IPS-NIHi7 (cell line): ENCODE measurements around the gene EHD1.
A peak's percentile ranks its signal among the peaks of the same experiment; 100 is the strongest.
"Not testable (repeated sequence)": the region's sequence is repeated elsewhere in the genome, so short reads cannot be mapped to it uniquely, and the experiment has no call there.

Source experiments
- DNase-seq: peaks from one replicate; pipeline ENCODE4 v3.0.0; 2012; ENCODE audit warnings: mixed read lengths; ENCODE audit errors: extremely low spot score

Gene EHD1

DNA sequence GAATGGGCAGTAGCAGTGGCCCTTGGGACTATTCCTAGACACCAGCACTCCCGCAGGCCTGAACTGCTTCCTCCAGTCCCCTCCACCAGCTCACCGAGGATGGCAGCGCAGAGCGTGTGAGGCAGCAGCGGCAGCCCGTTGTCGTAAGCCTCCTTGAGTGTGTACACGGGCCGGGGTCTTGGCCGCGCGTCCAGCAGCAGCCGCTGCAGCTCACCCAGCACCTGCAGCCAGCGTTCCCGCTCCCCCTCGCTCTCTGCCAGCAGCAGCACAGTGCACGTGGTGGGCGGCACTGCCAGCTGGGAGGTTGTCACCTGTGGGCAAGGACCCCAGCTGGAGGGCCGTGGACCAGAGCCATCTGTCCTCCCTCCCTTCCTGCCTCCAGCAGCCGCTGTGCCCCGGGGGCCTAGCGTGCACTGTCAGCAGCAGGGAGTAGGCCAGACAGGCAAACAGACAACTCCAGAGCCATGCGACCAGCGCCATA, 47.0 kb downstream of the EHD1 start:
- no peak for DNase-seq

DNA sequence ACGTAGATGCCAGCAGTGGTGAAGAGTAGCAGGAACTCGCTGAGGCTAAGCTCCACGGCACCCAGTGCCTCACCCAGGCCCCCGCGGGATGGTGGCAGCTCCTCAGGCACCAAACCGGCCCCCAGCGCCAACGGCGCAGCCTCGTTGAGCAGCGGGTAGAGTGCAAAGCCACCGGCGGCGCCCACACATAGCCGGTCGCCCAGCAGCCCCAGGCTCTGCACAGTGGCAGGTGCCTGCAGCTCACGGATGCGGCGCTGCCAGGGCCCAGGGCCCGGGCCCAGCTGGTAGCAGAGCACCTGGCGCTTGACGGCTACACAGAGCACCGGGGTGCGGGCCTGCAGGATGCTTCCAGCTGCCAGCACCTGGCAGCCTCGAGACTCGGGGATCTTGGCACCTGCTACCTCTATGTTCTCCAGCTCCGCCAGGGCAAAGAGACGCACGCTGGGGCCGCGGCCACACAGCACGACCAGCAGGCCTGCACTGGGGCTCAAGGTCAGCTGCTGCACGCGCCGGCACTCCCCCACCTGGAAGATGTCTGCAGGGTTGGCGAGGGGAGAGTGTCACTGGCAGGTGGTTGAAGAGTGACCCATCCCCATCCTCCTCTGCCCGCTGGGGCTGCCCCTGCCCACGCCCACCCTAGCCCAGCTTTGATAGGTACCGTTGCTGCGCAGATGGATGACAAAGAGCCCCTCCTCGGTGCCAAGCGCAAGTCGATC, 48.7 kb downstream of the EHD1 start:
- DNase-seq, result no peak

DNA sequence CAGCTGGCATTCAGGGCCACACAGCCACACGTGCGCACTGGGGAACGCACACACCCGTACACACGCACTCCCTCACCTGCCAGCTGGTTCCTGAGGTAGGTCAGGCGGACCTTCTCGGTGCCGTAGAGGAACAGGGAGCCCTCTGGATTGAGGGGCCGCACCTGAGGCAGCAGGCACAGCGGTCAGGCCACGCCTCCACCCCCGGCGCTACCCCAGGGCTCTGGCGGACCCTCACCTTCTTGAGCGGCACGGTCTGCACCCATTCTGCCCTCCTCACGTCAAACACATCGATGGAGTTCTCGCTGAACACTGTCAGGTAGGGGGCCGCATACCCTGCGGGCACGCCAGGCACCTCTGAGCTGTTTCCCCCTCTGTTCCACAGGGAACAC, 51.0 kb downstream of the EHD1 start:
- DNase-seq, result no peak

DNA sequence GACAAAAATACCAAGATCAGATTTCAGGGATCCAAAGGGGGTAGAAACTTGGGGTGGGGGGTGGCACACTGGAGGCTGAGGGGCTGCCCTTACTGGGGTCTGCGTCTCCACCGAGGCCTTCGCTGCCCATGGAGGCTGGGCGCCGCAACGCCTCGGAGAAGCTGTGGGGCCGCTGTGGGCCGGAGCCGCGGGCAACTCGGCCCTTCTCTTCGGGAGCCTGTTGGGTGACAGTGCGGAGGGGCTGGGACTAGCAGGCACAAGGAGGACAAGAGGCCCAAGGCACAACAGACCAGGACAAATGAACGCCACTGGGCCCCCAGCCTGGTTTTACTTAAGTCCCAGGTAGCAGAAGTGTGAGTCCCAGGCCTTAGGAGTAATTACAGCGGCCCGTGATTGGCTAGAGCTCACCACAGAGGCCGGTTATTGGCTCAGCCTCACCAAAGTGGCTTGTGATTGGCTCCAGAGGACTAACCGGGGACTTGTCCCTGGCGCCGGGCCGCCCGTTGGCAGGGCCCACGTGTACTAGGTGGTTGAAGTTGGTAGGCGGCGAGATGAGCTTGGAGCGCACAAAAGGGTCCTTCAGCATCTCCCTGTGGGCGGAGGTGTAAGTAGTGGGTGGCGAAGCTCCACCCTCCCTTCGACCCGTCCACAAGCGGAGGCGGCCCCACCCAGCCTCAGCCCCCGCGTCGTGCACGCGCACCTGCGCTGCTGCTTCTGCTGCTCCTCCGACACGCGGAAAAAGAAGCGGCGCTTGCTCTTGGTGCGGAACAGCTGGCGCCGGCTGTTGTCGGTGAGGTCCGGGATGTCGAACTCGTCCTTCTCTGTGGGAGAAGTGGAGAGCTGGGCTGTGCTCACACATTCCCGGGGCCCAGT, 51.6 kb downstream of the EHD1 start:
- DNase-seq, result peak; percentile 52

DNA sequence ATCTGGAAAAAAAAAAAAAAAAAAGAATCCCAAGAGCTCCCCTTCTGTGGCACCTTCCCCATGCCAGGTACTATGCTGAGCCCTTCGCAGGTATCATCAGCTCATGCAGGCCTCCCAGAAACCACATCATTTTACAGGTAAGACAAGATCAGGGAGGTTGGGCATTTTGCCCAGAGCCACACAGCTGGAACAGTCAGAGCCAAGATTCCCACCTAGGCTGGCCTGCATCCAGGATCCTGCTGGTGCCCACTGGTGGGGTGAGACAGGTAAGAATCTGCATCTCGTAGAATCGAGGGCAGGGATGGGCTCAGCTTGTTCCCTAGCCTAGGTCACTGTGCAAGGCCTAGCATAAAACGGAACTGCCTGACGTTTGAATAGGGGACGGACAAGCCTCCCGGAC, 52.4 kb downstream of the EHD1 start:
- DNase-seq, result no peak

DNA sequence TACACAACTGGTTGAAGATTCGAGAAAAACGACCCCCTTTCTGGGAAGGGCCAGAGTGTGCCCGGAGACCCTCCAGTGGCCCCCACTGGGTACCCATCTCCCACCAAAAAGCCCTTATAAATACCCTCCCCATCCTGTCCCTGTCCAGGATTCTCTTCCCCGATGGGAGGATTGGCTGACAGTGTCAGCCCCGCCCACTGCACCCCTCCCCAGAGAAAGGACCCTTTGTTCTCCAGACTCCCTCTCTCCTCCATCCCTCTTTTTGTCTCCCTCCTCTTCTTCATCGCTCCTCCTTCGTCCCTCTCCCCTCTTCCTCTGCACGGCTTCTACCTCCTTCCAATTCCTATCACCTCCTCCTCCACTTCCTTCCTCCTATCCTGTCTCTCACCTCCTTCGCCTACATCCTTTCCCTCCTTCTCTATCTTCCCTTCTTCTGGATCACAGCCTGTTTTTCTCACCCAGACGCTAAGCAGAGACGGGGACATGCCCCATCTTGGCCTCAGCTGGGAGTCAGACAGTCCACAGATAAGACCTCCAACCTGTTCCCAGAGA, 54.8 kb downstream of the EHD1 start:
- no peak for DNase-seq

DNA sequence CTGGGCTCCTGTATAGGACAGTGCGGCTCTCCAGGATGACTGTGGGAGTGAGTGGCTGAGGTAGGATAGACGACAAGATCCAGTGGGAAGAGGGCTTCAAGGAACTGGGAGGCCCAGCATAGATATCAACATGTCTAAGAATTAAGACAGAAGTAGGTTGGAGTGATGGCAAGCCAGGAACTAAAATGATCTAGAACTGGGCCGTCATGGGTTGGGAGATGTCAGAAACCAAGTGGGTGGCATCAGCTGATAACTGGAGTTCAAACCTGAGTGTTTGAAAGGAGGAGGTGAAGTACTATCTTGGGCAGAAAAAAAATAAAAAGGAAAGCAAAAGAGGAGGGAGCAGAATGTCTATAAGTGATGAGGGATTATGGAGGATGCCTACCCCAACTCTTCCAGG, 60.9 kb downstream of the EHD1 start:
- no peak for DNase-seq

DNA sequence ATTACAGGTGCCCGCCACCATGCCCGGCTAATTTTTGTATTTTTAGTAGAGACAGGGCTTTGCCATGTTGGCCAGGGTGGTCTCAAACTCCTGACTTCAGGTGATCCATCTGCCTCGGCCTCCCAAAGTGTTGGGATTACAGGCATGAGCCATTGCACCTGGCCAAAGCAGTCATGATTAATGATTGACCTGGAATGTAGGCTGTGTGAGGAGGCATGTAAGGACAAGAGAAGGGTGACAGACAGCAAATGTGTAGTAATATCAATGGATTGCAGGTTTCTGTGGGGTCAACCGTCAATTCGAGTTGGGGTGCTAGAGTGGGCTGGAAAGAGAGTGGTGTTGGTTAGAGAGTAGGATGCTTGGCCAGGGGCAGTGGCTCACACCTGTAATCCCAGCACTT, 63.0 kb downstream of the EHD1 start:
- not testable (repeated sequence) for DNase-seq

DNA sequence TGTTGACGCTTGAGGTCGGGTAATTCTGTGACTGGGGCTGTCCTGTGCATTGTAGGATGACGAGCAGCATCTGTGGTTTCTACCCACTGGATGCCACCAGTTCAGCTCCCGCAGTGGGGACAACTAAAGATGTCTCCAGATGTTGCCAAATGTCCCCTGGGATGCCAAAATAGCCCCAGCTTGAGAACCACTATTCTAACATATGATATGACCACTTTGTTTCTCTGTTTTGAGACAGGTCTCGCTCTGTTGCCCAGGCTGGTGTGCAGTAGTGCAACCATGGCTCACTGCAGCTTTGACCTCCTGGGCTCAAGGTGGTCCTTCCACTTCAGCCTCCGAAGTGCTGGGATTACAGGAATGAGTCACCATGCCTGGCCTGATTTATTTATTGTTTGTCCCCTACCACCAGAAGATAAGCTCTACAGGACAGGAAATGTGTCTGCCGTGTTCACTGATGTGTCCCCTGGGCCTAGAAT, 63.7 kb downstream of the EHD1 start:
- DNase-seq, result no peak

DNA sequence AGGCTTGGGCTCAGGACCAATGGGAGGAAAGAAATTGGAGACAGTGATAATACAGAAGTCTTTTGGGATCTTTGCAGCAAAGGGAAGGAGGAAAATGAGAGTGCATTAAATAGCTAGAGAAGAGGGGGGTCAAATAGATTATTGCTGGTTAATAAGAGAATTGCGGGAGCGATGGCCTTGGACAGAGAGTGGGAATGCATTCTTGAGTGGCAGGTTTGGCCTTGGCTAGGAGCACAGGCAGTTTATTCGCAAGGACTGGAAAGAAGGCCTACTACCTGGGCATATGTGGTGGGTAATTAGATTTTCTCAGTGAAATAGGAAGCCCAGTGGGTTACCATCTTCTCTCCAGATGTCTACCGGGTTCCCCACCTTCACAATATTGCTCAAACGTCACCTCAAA, 64.6 kb downstream of the EHD1 start:
- no peak for DNase-seq

DNA sequence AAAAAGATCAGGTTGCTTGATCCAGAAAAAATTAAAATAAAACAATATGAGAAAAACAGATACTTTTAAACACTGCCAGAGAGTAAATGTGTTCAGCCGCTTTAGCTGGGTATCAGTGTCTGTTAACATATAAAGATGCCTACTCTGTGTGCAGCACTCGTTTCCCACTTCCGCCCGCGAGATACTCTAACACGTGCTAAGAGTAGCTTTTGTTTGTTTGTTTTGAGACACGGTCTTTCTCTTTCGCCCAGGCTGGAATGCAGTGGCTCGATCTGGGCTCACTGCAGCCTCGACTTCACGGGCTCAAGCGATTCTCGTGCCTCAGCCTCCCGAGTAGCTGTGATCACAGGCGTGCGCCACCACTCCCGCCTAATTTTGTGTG, 67.5 kb downstream of the EHD1 start:
- DNase-seq, result no peak

DNA sequence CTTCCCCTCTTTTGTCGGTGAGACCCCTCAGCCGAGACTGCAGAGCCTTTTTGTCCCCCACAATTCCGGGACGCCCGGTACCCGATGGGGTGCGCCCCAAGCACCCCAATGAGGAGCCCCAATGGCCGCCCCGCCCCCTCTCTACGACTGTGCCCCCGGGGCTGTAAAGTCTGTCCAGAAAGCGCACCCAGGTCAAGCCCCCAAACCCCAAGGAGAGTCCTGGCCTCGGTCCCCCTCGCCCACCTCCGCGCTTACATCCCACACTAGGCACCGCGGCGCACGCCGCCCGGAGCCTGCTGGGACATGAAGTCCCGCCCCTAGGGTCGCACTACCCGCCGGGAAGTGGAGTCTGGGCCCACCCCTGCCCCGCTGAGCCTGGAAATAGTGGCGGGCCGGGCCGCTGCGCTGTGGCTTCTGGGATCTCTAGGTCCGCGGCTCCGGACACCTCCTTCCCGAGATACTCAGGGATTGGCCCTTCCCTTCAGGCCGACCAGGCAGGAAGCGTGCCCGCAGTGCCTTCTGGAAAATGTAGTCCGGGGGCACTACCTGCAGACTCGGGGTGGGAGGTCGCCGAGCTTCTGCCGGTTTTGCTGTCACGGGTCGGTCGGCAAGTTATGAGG, 68.0 kb downstream of the EHD1 start, which contains the start of gene MEN1:
Gene MEN1 (minus strand): TSS at position 281 of the 620 bp plus-strand sequence. CDS start 442 bp downstream, outside the sequence.
- DNase-seq, result peak; percentile 99

DNA sequence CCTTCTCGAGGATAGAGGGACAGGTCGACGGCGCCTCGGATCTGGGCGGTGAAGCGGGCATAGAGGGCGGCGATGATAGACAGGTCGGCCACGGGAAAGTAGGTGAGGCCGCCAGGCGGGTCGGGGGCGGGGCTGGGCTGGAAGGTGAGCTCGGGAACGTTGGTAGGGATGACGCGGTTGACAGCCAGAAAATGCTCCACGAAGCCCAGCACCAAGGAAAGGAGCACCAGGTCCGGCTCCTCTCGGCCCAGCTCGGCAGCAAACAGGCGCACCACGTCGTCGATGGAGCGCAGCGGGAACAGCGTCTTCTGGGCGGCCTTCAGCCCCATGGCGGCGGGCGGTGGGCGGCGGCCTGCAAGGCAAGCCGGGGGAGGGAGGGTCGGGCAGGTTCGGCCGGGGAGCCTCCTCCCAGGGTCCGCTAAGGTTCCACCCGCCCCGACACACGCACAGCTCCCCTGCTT, 68.6 kb downstream of the EHD1 start:
- DNase-seq, result peak; percentile 66

DNA sequence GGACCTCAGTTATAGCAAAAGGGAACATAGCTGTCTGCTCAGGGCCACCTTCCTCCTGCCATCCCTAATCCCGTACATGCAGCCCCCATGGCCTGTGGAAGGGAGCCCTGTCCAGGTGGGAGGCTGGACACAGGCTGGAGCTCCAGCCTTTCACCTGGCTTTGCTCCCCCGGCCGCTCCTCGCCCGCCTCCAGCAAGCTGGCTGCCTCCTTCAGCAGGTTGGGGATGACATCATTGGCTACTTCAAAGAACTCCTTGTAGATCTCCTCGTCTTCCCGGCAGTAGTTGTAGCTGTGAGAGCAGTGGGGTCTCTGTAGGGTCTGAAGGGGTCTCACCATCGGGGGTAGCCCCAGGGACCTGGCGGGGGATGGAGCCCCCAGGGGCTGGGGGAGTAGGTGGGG, 72.9 kb downstream of the EHD1 start:
- DNase-seq, result no peak

DNA sequence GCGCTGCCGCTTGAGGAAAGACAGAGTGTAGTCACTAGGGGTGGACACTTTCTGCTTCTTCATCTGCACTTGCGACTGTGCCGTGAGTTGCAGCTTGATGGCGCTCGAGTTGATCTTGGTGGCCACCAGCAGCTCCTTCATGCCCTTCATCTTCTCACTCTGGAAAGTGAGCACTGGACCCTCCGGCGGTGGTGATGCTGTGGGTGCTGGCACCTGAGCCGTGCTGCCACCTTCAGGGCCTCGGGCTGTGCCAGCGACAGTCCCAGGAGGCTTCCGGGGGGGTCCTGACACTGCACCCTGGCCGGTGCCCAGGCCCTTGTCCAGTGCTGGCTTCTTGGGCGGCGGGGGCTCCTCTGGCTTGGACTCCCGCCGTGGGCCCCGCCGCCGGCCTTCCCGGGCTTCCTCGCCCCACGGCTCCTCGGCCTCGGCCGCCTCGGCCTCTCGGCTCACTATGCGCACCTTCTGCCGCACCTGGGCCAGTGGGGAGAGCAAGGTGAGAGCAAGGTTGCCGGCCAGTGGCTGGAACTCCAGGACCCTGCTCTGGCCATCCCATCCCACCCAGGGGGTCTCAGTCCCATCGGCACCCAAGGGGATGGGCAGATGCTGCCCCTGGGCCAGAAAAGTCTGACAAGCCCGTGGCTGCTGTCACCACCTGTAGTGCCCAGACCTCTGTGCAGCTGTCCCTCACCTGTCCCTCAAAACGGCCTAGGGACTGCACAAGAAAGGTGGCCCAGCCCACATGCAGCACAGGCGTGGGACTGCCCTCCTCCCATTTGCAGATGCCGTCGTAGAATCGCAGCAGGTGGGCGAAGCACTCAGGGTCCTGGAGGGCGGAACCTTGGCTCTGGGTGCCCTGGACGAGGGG, 73.8 kb downstream of the EHD1 start:
- no peak for DNase-seq

DNA sequence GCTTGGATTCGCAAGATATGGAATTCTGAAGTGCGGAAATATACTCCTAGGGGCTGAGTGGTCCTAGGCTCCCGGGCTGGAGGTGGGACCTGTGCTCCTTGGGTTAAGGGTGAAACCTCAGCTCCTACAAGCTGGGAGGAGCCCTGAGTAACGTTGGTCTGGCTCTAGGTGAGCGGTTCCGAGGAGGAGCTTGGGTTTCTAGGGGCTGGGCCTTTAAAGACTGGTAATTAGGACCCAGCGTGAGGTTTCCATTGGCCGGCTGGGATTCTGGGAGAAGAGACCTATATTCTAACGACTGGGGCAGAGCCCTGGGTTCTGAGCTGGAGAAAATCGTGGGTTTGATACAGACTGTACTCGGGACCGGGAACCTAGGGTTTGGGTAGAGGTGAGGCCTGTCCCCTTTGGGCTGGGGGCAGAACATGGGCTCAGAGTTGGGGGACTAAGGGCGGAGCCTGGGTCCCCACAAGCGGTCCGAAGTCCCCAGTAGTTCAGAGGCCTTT, 74.5 kb downstream of the EHD1 start:
- peak; percentile 68 for DNase-seq

DNA sequence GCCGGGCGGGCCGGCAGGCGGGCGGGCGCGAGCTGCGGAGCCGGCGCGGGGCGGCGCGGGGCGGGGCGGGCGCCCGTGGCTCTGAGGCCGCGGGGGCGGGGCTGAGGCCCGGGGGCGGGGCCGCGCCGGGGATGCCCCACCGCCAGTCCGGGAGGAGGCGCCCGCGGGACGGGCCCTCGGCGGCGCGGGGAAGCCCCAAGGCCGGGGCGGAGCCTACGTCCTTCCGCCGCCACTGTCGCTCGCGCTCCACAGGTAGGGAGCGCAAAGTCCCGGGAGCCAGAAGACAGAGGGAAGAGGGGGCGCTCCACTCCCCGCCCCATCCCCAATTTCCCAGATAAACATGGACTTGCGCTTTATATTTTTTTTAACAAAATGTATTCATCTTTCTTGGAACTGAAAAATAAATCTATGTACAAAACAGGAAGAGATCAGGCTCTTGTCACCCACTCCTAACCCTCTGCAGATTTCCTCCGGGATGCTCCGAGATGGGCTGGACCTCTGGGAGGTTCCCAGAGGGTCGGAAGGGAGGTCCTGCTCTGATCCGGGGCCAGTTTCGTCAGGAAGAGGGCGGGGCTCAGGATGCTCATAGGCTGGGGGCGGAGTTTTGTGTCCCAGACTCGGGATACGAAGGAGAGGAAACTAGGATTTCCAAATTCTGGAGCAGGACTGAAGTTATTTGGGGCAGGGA, 75.1 kb downstream of the EHD1 start, which contains the start of gene MAP4K2:
Gene MAP4K2 (minus strand): TSS at position 57 of the 688 bp plus-strand sequence. CDS start 65 bp downstream, outside the sequence.
- DNase-seq, result peak; percentile 95

DNA sequence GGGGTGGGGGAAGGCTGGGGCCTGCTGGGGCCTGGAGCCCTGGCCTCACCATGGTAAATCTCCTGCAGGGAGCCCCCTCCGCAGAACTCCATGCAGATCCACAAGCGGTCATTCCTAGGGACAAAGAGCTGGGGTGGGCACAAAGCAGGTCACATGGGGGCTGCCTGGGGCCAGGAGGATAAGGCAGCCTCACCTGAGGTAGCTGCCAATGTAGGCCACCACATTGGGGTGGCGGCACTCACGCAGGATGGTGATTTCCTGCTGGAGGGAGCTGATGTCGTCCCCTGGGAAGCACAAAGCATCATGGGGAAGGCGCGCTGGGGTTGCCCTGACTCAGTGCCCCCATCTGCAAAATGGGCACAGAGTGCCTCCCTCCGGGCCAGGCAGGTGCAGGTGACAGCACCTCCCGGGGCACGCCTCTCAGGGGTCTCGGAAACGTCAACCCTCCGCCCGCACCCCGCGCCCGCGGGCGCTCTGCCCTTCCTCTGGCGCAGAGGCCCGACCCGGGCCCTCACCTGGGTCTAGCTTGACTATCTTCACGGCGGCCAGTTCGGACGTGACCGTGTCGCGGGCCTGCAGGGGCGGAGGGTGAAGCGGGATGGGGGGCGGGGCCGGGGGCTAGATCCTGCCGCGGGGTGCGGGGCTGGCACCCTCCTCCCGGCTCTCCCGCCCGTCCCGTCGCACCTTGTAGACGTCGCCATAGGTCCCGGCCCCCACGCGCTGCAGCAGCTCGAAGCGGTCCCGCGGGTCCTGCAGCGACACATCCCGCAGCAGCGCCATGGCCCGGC, 75.9 kb downstream of the EHD1 start:
- DNase-seq, result no peak
